NCI-H2171 (cell line): ENCODE measurements around the gene CEACAM8.
"Not testable (repeated sequence)": the region's sequence is repeated elsewhere in the genome, so short reads cannot be mapped to it uniquely, and the experiment has no call there.

Experiments used
- DNase-seq: peaks from one replicate; lab custom pipeline; 2025; lab: John Stamatoyannopoulos, UW

The CEACAM8 gene

DNA sequence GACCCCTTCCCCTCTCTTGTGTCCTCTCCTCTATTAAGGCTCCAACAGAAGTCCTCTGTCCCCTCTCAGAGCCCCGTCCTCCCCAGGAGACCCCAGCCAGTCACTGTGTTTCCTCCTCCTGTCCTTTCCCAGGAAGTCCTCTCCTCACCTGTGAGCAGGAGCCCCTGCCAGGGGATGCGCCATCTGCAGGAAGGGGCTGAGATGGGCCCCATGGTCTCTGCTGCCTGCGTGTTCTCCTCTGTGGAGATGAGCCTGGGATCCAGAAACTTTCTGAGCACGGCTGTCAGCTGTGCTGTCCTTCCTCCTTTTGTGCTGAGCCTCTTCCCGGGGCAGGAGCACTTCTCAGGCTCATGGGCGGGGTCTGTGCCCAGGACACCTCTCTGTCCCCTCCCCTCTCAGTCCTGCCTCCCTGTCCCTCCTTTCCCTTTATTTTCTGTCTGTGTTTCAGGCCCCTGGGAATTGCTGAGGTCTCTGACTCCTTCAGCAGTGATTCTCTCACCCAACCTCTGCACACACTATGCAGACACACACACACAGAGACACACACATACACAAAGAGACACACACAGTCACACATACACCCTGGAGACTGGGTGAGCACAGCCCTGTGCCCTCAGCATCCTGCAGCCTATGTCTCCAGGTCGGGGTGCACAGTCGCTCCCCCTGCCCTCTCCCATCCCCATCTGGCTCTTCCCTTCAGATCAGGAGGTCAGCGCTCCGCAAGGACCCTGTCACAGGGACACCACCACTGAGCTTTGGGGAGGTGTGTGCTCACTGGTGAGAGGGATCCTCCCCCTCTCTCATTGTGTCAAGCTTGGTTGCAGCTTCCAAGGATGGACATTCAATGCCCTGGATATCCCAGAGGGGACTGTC, at the start of gene CEACAM8:
Gene CEACAM8, minus strand, starts transcription at position 308 of the 873 bp plus-strand sequence. Its CDS starts 96 bp downstream, at position 212.
- DNase-seq, result no peak

DNA sequence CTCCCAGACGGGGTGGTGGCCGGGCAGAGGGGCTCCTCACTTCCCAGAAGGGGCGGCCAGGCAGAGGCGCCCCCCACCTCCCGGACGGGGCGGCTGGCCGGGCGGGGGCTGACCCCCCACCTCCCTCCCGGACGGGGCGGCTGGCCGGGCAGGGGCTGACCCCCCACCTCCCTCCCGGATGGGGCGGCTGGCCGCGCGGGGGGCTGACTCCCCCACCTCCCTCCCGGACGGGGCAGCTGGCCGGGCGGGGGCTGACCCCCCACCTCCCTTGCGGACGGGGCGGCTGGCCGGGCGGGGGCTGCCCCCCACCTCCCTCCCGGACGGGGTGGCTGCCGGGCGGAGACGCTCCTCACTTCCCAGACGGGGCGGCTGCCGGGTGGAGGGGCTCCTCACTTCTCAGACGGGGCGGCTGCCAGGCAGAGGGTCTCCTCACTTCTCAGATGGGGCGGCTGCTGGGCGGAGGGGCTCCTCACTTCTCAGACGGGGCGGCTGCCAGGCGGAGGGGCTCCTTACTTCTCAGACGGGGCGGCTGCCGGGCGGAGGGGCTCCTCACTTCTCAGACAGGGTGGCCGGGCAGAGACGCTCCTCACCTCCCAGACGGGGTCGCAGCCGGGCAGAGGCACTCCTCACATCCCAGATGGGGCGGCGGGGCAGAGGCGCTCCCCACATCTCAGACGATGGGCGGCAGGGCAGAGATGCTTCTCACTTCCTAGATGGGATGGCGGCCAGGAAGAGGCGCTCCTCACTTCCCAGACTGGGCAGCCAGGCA, 44.8 kb upstream of the CEACAM8 start:
- DNase-seq, result not testable (repeated sequence)

DNA sequence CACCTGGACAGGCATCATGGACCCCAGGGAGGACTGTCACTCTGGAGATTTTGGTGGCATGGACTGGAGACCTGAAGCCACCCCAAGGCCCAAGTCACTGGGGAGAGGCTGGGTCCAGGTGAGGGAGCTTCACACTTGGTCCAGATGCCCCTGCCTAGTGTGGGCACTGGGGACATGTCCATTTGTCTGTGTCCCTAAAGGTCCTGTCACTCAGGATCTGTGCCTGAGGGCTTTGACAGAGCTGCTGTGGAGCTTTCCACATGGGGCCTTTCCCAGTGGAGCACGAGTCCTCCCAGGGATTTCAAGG, 40.5 kb upstream of the CEACAM8 start:
- DNase-seq, result no peak

DNA sequence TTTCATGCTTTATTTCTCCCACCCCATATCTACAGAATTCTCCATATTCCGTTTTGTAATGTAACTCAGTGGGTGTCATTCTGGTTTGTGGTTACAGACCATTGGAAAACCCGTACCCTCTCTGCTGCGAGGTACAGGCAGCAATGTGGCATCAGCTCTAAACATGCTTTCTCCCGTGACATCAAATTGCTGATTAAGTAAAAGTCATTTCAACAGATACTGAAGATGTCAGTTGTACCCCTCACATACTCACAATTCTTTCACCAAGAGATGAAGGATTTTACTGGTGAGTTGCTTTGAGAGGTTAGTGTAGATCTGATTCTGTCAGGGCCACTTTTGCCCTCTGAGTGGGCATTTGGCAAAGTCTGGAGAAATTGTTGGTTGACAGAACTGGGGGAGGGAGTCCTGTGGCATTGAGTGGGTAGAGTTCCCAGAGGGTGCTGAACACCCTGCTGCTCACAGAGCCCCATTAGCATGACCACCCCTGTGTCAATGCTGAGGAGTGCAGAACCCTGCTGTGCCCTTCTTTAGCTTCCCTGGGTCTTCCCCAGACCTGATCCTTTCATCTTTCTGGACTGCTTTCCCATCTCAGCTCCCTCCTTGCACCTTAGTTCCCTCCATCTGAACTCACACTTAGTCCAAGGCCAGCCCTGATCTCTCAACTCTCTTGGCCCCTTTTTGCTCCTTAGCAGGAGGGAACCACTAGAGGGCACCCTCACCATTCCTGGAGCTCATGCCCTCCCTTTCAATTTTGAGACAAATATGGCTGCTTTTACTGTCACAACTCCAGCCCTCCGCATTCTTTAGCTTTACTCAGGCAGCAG, 39.9 kb upstream of the CEACAM8 start:
- DNase-seq, result no peak

DNA sequence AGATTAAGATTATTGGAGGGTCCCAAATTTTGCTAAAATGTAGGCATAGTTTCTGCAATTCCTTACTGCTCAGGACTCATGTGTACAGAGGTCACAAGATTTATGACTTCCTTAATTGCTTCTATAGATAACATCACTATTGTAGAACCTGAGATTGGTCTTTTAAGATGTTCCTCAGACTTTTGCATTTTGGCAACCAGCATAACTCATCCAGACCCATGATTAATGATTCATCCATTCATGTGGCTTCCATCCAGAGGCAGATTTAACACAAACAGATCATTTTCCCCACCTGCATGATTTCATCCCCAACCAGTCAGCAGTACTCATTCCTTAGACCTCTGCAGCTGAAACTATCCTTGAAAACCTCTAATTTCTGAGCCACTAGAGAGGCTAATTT, 34.5 kb upstream of the CEACAM8 start:
- no peak for DNase-seq

DNA sequence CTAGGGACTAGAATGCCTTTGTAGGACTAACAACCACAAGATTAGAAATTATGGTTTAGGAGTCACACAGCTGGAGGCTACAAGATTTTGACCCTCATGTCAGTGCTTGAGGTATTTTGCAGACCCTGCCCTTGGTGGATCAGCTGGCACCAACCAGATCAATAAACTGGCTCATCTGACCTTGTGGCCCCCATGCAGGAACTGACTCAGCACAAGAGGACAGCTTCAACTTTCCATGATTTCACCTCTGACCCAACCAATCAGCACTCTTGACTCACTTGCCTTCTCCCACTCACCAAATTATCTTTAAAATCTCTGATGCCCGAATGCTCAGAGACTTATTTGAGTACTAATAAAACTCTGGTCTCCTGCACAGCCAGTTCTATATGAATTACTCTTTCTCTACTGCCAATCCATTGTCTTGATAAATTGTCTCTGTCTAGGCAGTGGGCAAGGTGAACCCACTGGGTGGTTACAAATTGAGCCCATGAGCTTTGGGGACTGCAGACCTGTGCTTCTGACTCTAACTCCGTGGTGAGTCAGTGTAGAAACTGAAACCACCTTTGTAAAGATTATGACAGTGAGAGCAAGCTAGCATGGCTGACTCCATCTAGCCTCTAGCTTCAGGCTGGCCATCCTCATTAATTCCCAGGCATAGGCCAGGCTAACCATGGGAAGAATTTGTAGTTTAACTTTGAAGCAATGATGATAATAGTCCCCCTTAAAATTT, 33.9 kb upstream of the CEACAM8 start:
- no peak for DNase-seq

DNA sequence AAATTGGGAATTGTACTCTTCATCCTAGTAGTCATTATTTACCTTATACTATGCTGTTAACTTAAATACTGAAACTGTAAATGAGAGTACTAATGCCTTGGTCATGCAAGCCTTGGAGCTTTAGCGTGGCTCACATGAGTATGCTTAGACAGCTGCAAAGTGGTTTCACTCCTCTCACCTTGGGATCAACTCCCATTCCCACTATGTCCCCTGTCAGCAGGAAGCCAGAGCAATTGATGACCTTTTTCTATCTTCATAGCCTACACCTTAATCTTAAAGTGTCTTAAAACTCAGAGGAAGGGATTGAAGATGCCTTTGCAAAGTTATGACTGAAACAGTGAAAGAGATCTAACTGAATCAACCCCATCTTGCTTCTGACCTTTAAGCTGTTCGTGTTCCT, 33.2 kb upstream of the CEACAM8 start:
- DNase-seq, result no peak

DNA sequence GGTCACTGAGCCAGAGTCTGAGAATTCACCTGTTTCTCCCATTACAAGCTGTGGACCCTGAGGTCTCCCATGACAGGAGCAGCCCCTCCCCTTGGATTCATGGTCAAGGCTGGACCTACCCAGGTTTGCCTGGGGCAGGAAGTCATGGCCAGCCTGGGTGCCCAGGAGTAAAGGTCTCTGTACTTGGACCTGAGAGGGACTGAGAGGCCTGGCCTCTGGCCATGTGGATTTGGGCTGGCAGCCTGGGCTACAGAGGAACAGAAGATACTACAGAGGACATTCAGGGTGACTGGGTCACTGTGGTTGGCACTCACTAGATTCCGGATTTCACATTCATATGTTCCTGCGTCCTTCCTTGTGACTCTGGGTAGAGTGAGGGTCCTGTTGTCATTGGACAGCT, 31.5 kb upstream of the CEACAM8 start:
- DNase-seq, result no peak

DNA sequence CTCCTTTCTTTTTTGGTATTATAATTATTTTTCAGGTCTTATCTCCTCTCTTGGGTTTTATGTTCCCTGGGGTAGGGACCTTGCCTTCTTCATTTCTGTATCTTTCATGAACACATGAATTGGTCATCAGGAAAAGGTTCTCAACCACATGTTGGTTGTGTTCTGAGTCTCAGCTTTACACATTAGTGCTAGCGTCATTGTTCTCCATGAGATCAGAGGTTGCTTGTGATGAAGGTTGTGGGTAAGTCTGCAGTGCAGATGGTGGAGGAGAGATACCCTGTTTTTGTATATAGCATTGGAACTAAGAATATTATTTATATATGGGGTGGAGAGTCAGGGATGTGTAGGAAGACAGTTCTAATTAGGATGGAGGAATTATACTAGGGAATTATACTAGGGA, 24.5 kb upstream of the CEACAM8 start:
- no peak for DNase-seq

DNA sequence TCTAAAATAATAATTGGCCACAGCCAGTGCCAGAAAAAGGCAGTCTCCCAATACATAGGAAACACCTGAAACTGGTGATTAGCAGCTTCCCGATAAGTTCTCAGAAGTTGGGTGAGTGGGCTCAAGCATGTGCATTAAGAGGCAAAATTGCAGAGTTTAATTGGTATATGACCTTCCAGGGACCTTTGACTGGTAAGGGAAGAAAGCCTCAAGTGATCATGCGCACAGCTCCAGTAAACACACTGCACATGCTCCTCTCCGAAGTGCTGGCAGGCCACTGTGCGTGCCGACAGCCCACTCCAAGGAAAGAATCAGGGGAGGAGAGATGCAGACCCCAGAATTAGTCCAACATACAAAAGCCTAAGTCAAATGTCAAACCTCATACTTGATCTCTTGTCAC, 18.9 kb upstream of the CEACAM8 start:
- no peak for DNase-seq

DNA sequence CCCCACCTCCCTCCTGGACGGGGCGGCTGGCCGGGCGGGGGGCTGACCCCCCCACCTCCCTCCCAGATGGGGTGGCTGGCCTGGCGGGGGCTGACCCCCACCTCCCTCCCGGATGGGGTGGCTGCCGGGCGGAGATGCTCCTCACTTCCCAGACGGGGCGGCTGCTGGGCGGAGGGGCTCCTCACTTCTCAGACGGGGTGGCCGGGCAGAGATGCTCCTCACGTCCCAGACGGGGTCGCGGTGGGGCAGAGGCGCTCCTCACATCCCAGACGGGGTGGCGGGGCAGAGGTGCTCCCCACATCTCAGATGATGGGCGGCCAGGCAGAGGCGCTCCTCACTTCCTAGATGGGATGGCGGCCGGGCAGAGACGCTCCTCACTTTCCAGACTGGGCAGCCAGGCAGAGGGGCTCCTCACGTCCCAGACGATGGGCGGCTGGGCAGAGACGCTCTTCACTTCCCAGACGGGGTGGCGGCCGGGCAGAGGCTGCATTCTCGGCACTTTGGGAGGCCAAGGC, 15.7 kb upstream of the CEACAM8 start:
- DNase-seq, result not testable (repeated sequence)

DNA sequence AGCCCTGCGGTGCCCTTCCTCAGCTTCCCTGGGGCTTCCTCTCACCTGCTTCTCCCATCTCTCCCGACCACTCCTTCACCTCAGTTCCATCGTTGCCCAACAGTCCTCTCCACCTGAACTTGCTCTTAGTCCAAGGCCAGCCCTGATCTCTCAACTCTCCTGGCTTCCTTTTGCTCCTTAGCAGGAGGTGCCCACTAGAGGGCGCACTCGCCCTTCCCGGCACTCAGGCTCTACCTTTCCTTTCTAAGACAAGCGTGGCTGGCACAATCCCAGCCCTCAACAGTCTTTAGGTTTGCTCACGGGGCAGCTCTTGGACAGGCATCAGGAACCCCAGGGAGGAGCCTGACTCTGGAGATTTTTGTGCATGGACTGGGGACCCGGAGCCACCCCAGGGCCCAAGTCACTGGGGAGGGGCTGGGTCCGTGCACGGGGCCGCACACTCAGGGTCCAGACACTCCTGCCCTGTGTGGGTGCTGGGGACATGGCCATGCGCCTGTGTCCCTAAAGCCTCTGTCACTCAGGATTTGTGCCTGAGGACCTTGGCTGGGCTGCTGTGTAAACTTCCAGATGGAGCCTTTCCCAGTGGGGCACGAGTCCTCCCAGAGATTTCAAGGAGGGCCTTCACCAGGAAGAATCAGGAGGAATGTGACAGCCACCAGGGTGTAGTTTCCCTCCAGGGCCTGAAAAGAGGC, 12.1 kb upstream of the CEACAM8 start:
- peak; percentile 21 for DNase-seq

DNA sequence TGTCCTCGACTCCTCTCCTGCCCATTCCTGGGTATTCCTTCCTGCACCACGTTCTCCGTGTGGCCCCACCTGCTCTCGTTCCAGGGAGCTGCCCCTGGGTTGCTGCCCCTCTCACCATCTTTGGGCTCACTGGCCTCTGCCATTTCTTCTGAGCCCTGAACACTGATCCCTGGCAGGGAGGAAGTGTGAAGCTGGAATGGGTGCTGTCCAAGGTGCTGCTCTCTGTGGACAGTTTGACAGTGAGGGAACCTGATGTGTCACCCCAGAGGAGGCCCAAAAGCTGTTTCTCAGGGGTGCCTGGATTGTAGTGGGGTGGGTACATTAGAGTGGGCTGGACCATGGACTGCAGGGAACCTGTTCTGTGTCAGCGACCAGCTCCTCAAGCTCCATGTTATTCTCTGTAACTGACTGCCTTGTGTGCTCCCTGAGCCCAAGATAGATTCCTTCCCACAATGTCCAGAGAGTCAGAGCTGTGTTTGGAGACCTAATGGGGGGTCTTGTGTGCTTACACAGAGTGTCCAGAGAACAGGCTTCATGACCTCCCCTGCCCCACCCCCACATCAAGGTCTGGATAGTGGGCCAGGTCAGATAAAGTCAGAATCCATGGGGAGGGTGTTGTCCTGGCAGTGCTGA, 7.2 kb upstream of the CEACAM8 start:
- no peak for DNase-seq

DNA sequence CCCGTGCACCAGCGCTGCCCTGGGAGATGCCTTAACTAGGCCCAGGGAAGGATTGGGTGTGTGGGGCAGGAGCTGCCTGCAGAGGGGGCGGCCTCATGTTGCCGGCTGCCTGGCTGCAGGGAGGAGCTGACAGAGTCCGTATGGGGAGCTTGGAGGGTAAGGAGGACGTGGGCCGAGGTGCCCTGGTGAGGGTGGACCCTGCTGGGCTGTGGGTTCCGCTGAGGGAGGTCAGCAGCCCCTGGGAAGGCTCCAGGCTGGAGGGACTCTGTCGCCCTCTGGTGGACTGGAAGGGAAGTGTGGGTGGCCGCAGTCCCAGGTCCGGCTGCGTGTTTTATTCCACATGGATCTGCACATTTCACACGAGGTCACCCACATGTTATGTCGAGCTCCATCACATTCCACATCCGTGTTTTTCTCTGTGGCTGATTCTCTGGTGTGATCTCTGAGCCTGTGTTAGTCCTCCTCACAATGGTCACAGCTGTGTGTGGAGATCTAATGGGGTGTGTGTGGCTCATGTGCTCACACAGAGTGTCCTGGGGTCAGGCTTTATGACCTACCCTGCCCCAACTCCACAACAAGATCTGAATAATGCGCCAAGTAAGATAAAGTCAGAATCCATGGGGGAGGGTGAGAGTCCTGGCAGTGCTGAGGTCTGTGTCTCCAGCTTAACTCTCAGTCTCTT, 1.8 kb upstream of the CEACAM8 start:
- no peak for DNase-seq

DNA sequence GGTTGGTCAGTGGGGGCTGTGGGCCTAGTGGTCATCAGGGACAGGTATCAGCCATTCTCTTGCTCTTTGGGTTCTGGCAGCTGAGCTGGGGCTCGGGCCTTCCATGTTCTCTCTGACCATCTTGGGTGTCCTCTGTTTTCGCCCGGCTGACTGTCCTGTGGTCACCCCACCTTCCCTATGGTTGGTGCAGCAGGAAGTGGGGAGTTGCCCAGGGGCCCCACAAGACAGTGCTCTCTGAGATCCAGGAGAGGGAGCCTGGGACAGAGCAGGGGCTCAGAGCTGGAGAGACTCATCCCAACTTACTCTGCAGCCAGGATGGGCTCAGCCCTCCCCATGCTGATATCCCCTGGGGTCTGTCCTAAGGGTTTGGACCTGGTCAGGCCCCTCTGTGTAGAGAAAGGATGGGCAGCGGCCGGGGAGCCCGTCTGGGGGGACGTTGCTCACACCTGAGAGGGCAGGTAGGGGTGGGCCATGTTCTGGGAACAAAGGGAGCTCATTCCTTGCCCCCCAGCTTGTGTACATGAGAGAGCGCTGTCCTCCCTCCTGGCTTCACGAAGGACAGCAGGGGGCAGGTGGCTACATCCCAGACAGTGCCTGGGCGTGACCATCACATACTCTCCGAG, 937 bp upstream of the CEACAM8 start:
- no peak for DNase-seq

DNA sequence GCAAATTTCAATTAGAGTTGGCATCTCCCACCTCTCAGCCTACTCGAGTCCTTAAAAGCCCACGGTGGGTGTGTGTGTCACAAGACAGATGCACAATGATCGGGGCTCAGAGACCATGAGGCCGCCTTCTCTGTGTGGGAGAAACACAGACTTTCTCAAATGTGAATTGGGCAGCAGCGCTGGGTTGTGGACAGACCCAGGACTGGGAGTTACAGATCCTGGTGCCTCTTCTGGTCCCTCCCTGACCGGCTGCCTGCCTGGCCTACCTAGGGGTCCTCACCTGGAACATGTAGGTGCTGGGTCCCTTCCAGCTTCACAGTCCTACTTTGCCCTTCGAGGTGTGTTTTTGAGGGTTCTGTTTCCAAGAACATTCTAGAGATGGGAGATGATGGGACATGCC, 4.9 kb downstream of the CEACAM8 start:
- no peak for DNase-seq

DNA sequence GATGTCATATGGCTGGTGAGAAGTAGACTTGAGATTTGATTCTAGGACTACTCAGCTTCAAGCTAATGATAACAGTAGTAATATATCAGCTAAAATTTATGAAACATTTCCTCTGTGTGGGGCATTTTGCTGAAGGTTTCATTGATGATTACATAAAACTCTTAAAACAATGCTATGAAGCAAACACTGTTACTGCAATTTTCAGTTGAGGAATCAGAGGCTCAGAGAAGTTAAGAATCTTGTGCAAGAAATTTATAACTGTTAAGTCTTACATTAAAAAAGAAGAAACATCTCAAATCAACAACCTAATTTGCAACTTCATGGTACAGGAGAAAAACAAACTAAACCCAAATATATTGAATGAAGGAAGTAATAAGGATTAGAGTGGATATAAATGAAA, 10.3 kb downstream of the CEACAM8 start:
- DNase-seq, result no peak

DNA sequence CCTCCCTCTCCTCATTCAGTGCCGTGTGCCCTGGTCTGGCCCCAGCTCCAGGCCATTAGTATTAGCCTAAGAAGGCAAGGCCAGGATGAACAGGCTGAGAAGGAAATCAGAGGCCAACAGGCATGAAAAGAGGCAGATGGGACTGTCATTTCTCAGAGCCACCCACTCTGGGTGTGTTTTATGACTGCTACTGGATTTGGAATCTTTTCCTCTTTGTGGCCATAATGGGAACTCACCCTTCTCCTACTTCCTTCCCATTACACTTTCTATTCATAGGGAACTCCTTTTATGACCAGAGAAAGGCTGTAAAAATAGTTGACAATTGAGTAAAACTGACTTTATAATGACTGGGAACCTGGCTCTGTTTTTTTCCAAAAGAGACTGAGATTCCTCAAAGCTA, 17.7 kb downstream of the CEACAM8 start:
- no peak for DNase-seq

DNA sequence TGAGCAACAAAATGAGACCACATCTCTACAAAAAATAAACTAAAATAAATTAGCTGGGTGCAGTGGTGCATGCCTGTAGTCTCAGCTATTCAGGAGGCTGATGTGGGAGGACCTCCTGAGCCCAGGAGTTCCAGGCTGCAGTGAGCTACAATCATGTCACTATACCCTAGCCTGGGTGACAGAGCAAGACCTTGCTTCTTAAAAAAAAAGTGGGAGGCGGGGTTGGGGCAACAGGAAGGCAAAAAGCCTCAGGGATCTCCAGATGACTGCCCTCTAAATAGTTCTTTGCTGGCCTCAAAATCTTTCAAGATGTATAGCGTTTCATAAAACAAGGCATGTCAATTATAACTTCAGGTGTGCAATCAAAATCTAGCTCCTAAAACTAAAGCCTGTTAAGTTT, 18.5 kb downstream of the CEACAM8 start:
- no peak for DNase-seq

DNA sequence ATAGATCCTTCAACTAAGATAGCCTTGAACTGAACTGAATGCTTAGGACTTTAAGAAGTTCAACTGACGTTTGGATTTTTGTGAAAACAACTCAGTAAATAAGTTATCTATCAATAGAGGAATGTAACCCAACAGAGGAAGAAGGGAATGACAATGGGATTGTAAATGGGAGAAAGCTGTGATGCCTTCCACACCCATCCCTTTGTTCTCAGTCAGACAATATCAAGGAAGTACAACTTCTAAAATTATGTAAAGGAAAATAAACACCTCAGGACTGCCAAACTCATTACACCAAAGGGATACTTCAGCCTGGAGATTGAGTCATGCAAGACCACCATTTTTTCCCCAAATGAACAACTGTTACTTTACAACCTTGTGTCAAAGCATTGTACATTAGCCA, 21.1 kb downstream of the CEACAM8 start:
- no peak for DNase-seq
